HG02588 (cell line): ENCODE data around the gene A1BG.

ENCODE experiments used
- ATAC-seq: cut with Tn5 transposase; IDR thresholded peaks from one replicate; pipeline ENCODE4 v1.9.1; 2021; ENCODE audit warnings: mild to moderate bottlenecking, moderate library complexity; ENCODE audit not compliant: unreplicated experiment

A1BG gene

GRCh38 chr19:58304255-58304654 is 49.0 kb downstream of the A1BG start:
- no peak for ATAC-seq

DNA sequence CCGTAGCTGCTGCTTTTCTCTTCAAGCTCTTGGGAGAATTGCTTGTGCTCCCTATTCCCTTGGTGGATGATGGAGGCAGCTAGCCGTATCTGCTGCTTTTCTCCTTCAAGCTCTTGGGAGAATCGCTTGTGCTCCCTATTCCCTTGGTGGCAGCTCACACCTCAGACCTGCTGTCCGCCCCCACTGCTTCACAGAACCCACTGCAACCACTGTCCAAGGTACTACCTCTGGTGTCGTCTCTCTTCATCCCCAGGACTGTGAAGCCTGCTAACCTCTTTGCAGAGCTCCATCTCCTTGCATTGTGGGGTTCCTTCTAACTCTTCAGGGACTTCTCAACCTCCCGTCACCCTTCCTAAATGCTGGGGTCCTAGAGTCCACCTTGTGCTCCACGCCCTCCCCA is 52.7 kb downstream of the A1BG start:
- no peak for ATAC-seq

DNA sequence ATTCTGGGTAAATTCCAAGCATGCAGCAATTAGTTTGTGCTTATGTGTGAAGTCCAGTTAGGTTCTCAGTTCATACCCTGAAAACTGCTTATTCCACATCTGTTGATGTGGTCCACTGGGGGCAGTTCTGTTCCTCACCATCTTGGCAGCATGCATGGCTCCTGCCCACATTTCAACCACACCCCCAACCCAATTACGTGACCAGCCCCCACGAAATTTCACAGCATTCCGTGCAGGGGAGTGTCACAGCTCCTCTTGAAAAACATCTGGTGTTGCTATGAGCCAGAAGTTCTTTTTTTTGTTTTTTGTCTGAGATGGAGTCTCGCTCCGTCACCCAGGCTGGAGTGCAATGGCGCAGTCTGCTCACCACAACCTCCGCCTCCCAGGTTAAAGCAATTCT is 57.2 kb downstream of the A1BG start:
- no peak for ATAC-seq
